ENCODE data around the gene EHF. TPM values are rescaled to one million over a fixed set of nuclear protein-coding genes. Genes with fewer than 3 reads are reported as not detected.

EHF gene
- total RNA-seq, 1 donor from 2014 or later: 121 TPM

GRCh38 chr11:34640050-34640923 is 19.4 kb downstream of the EHF start:
- TF ChIP-seq POLR2A (IDR thresholded peaks at IDR 0.05): no peak
- no peak for TF ChIP-seq POLR2AphosphoS5 (IDR thresholded peaks at IDR 0.05; ENCODE audit: insufficient read depth in 1 of 2, low read depth in 1 of 2)
- TF ChIP-seq CTCF (IDR thresholded peaks at IDR 0.05): no peak
- DNase-seq (ENCODE audit: extremely low spot score in 2 of 2): no peak
- Histone ChIP-seq H3K36me3 (no peaks in the 10 kb centered on the region), H3K9me3 (no peaks in the 10 kb centered on the region), H3K27me3 (no peaks in the 10 kb centered on the region), H3K4me1 (peaks cover 55% of the 10 kb centered on the region), H3K27ac (peak overlapping the region; percentile 24), H3K4me3 (no peak overlapping the region)
- intact Hi-C loops (cut with DNase I): no loop called here

GRCh38 chr11:34640924-34641275 is 20.0 kb downstream of the EHF start:
- no peaks in the 10 kb centered on the region for H3K36me3 ChIP-seq
- H3K27ac ChIP-seq: peak overlapping the region; percentile 26

GRCh38 chr11:34641456-34641855 is 20.6 kb downstream of the EHF start:
- TF ChIP-seq POLR2AphosphoS5 (IDR thresholded peaks at IDR 0.05; ENCODE audit: insufficient read depth in 1 of 2, low read depth in 1 of 2): no peak
- no peak for TF ChIP-seq CTCF (IDR thresholded peaks at IDR 0.05)
- TF ChIP-seq POLR2A (IDR thresholded peaks at IDR 0.05): no peak
- Histone ChIP-seq H3K27me3 (no peaks in the 10 kb centered on the region), H3K36me3 (no peaks in the 10 kb centered on the region), H3K4me3 (no peak overlapping the region), H3K4me1 (peaks cover 43% of the 10 kb centered on the region), H3K9me3 (no peaks in the 10 kb centered on the region), H3K27ac (peak overlapping the region; percentile 26)
- intact Hi-C loops (cut with DNase I): no loop called here
- no peak for DNase-seq (ENCODE audit: extremely low spot score in 2 of 2)

More at GRCh38 chr11:34640924-34641275, 20.0 kb downstream of the EHF start:
- H3K27me3 ChIP-seq: no peaks in the 10 kb centered on the region
- no peak for DNase-seq (ENCODE audit: extremely low spot score in 2 of 2)
- intact Hi-C loops (cut with DNase I): no loop called here
- TF ChIP-seq POLR2A (IDR thresholded peaks at IDR 0.05) (no peak), POLR2AphosphoS5 (IDR thresholded peaks at IDR 0.05; ENCODE audit: insufficient read depth in 1 of 2, low read depth in 1 of 2) (no peak), CTCF (IDR thresholded peaks at IDR 0.05) (no peak)
- H3K4me3 ChIP-seq: no peak overlapping the region
- peaks cover 49% of the 10 kb centered on the region for H3K4me1 ChIP-seq
- no peaks in the 10 kb centered on the region for H3K9me3 ChIP-seq

GRCh38 chr11:34642001-34642554 is 21.2 kb downstream of the EHF start:
- no peak overlapping the region for H3K4me3 ChIP-seq
- H3K27ac ChIP-seq: no peak overlapping the region
- intact Hi-C loops (cut with DNase I): no loop called here
- no peak for DNase-seq (ENCODE audit: extremely low spot score in 2 of 2)
- TF ChIP-seq CTCF (IDR thresholded peaks at IDR 0.05) (no peak), POLR2AphosphoS5 (IDR thresholded peaks at IDR 0.05; ENCODE audit: insufficient read depth in 1 of 2, low read depth in 1 of 2) (no peak), POLR2A (IDR thresholded peaks at IDR 0.05) (no peak)
- no peaks in the 10 kb centered on the region for H3K36me3 ChIP-seq
- H3K9me3 ChIP-seq: no peaks in the 10 kb centered on the region
- H3K4me1 ChIP-seq: peaks cover 40% of the 10 kb centered on the region
- H3K27me3 ChIP-seq: no peaks in the 10 kb centered on the region

GRCh38 chr11:34642873-34643272 is 22.0 kb downstream of the EHF start:
- no peak for DNase-seq (ENCODE audit: extremely low spot score in 2 of 2)
- Histone ChIP-seq H3K27me3 (no peaks in the 10 kb centered on the region), H3K27ac (peak overlapping the region; percentile 6), H3K9me3 (no peaks in the 10 kb centered on the region), H3K4me3 (no peak overlapping the region), H3K4me1 (peaks cover 37% of the 10 kb centered on the region), H3K36me3 (no peaks in the 10 kb centered on the region)
- intact Hi-C loops (cut with DNase I): no loop called here
- TF ChIP-seq POLR2AphosphoS5 (IDR thresholded peaks at IDR 0.05; ENCODE audit: insufficient read depth in 1 of 2, low read depth in 1 of 2) (no peak), CTCF (IDR thresholded peaks at IDR 0.05) (no peak), POLR2A (IDR thresholded peaks at IDR 0.05) (no peak)

All from vagina (tissue), 2 donors.